Smooth muscle cell (in vitro differentiated cells): Measurements from ENCODE around the gene MUC2. TPM values are rescaled to one million over a fixed set of nuclear protein-coding genes. Genes with fewer than 3 reads are reported as not detected.

Experiments
- DNase-seq: peaks from one replicate; lab custom pipeline; 2025; ENCODE audit not compliant: unreplicated experiment; lab: John Stamatoyannopoulos, UW
- H2AFZ ChIP-seq: fragments of 200-600 bp; sonication (generic); 2 replicates; pipeline ENCODE4 v1.6.0; 2016; ENCODE audit warnings: antibody characterized with exemption, low read depth, mild to moderate bottlenecking
- H3F3A ChIP-seq: fragments of 200-600 bp; sonication (generic); 2 replicates; pipeline ENCODE4 v1.6.0; 2017; ENCODE audit warnings: antibody characterized with exemption, low read depth
- H3K27ac ChIP-seq: fragments of 200-600 bp; sonication (generic); 2 replicates; pipeline ENCODE4 v1.5.1; 2016; ENCODE audit warnings: low read depth, mild to moderate bottlenecking
- H3K27me3 ChIP-seq: fragments of 200-600 bp; sonication (generic); 2 replicates; pipeline ENCODE4 v1.6.1; 2016; ENCODE audit warnings: low read depth, mild to moderate bottlenecking
- H3K36me3 ChIP-seq: fragments of 200-600 bp; sonication (generic); 2 replicates; pipeline ENCODE4 v1.5.1; 2016; ENCODE audit warnings: low read depth
- H3K4me1 ChIP-seq: fragments of 200-600 bp; sonication (generic); 2 replicates; pipeline ENCODE4 v1.5.1; 2016; ENCODE audit warnings: low read depth
- H3K4me2 ChIP-seq: fragments of 200-600 bp; sonication (generic); 2 replicates; pipeline ENCODE4 v1.6.0; 2016; ENCODE audit warnings: mild to moderate bottlenecking
- H3K4me3 ChIP-seq: fragments of 200-600 bp; sonication (generic); 2 replicates; pipeline ENCODE4 v1.5.1; 2016; ENCODE audit warnings: mild to moderate bottlenecking
- H3K79me2 ChIP-seq: fragments of 200-600 bp; sonication (generic); 2 replicates; pipeline ENCODE4 v1.6.0; 2016; ENCODE audit warnings: low read depth, mild to moderate bottlenecking
- H3K9ac ChIP-seq: fragments of 200-600 bp; sonication (generic); 2 replicates; pipeline ENCODE4 v1.6.0; 2016; ENCODE audit warnings: low read depth
- H3K9me3 ChIP-seq: fragments of 200-600 bp; sonication (generic); replicated peaks from 2 replicates; pipeline ENCODE4 v1.5.1; 2016; ENCODE audit warnings: low read depth
- H4K20me1 ChIP-seq: fragments of 200-600 bp; sonication (generic); 2 replicates; pipeline ENCODE4 v1.6.0; 2016; ENCODE audit warnings: low read depth
- WGBS: methylation state at CpG from one replicate; pipeline ENCODE4 v1.1.7; 2016; ENCODE audit warnings: low lambda C conversion rate; 5-methylcytosine and 5-hydroxymethylcytosine counted together
- polyA plus RNA-seq: library from polyadenylated mRNA; unstranded; fragments of >200 nt; fragmentation: Nextera tagmentation; extraction: Ambion mirVana; gene quantifications from 2 replicates; pipeline ENCODE4 v1.2.1, GENCODE V29; 2016
- total RNA-seq: library from RNA; depleted of rRNA; stranded (reverse); fragments of >200 nt; gene quantifications from 2 replicates; pipeline ENCODE4 v1.2.3, GENCODE V29; 2014
- TF ChIP-seq, protein P1 (sequence below): fragments of 200-600 bp; sonication (generic); IDR thresholded peaks from 2 replicates; pipeline ENCODE4 v1.5.1; 2017; ENCODE audit warnings: borderline replicate concordance, mild to moderate bottlenecking, antibody characterized with exemption; ENCODE audit not compliant: insufficient read depth, poor library complexity, severe bottlenecking

The MUC2 gene
- total and polyA plus RNA-seq, 2 experiments from 2014 or later: not detected

- TF ChIP-seq, protein P1, sequence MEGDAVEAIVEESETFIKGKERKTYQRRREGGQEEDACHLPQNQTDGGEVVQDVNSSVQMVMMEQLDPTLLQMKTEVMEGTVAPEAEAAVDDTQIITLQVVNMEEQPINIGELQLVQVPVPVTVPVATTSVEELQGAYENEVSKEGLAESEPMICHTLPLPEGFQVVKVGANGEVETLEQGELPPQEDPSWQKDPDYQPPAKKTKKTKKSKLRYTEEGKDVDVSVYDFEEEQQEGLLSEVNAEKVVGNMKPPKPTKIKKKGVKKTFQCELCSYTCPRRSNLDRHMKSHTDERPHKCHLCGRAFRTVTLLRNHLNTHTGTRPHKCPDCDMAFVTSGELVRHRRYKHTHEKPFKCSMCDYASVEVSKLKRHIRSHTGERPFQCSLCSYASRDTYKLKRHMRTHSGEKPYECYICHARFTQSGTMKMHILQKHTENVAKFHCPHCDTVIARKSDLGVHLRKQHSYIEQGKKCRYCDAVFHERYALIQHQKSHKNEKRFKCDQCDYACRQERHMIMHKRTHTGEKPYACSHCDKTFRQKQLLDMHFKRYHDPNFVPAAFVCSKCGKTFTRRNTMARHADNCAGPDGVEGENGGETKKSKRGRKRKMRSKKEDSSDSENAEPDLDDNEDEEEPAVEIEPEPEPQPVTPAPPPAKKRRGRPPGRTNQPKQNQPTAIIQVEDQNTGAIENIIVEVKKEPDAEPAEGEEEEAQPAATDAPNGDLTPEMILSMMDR: no peak
- 92% methylated on average over 46 of the region's 46 CpGs for WGBS
- Histone ChIP-seq H3K4me1 (no peaks in the 10 kb centered on the region), H3K9me3 (no peaks in the 10 kb centered on the region), H3K4me3 (no peak overlapping the region), H3K9ac (no peak overlapping the region), H3F3A (no peaks in the 10 kb centered on the region), H3K27ac (no peak overlapping the region), H2AFZ (no peak overlapping the region), H3K4me2 (no peak overlapping the region), H3K27me3 (no peaks in the 10 kb centered on the region), H3K79me2 (no peaks in the 10 kb centered on the region), H4K20me1 (no peaks in the 10 kb centered on the region), H3K36me3 (no peaks in the 10 kb centered on the region)
- no peak for DNase-seq
These were observed 18.5 kb upstream of the MUC2 start for GRCh38 chr11:1055990-1056771.

DNA sequence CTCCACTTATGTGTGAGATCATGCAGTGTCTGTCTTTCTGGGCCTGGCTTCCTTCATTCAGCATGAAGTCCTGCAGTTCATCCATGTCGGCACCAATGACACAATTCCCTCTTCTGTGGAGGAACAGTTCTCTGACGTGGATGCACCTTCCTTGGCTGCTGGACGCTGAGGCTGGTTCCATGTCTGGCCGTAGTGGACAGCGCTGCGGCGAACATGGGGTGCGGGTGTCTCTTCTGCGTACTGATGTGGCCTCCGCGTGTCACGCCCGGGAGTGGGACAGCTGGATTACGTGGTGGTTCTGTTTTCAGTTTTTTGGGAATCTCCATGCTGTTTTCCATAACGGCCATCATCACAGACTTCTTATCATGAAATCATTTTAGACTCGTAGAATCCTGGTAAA is 16.9 kb upstream of the MUC2 start:
- Histone ChIP-seq H3K79me2 (no peaks in the 10 kb centered on the region), H3K36me3 (no peaks in the 10 kb centered on the region), H3K27ac (no peak overlapping the region), H3K9ac (no peak overlapping the region), H3K9me3 (no peaks in the 10 kb centered on the region), H3F3A (no peaks in the 10 kb centered on the region), H3K4me2 (no peak overlapping the region), H2AFZ (no peak overlapping the region), H3K4me3 (no peak overlapping the region), H3K27me3 (no peaks in the 10 kb centered on the region), H4K20me1 (no peaks in the 10 kb centered on the region), H3K4me1 (no peaks in the 10 kb centered on the region)
- 90% methylated on average over 16 of the region's 16 CpGs for WGBS
- TF ChIP-seq, protein P1: no peak
- no peak for DNase-seq

- Histone ChIP-seq H3K4me2 (no peak overlapping the region), H3K27ac (no peak overlapping the region), H3K27me3 (no peaks in the 10 kb centered on the region), H4K20me1 (no peaks in the 10 kb centered on the region), H3K4me1 (no peaks in the 10 kb centered on the region), H3F3A (no peaks in the 10 kb centered on the region), H2AFZ (no peak overlapping the region), H3K4me3 (no peak overlapping the region), H3K9me3 (no peaks in the 10 kb centered on the region), H3K36me3 (no peaks in the 10 kb centered on the region), H3K9ac (no peak overlapping the region), H3K79me2 (no peaks in the 10 kb centered on the region)
- DNase-seq: no peak
- TF ChIP-seq, protein P1: no peak
- 77% methylated on average over 15 of the region's 15 CpGs for WGBS
These were observed 14.9 kb upstream of the MUC2 start for GRCh38 chr11:1059759-1060158.

GRCh38 chr11:1060410-1060809 is 14.3 kb upstream of the MUC2 start:
- H3K27me3 ChIP-seq: no peaks in the 10 kb centered on the region
- TF ChIP-seq, protein P1: no peak
- no peaks in the 10 kb centered on the region for H3F3A ChIP-seq
- no peaks in the 10 kb centered on the region for H3K4me1 ChIP-seq
- H3K27ac ChIP-seq: no peak overlapping the region
- peak overlapping the region; percentile 18 for H3K4me2 ChIP-seq
- no peak overlapping the region for H3K9ac ChIP-seq
- H4K20me1 ChIP-seq: no peaks in the 10 kb centered on the region
- H3K9me3 ChIP-seq: no peaks in the 10 kb centered on the region
- 93% methylated on average over 16 of the region's 16 CpGs for WGBS
- DNase-seq: no peak
- no peaks in the 10 kb centered on the region for H3K36me3 ChIP-seq
- no peak overlapping the region for H2AFZ ChIP-seq
- no peak overlapping the region for H3K4me3 ChIP-seq
- H3K79me2 ChIP-seq: no peaks in the 10 kb centered on the region
